ENCODE results near the gene MEN1. TPM values are rescaled to one million over a fixed set of nuclear protein-coding genes. Genes with fewer than 3 reads are reported as not detected.
A peak's percentile ranks its signal among the peaks of the same experiment; 100 is the strongest.

Gene MEN1
- total RNA-seq, 2 experiments from 2014 or later: 44.4 to 72.4 TPM

- no peaks in the 10 kb centered on the region for H3K9me2 ChIP-seq (ENCODE audit: insufficient read depth, low read length)
- peaks cover 43% of the 10 kb centered on the region for H3K36me3 ChIP-seq (ENCODE audit: insufficient read depth, low read length)
- ChIA-PET POLR2A (interaction anchor here (7.5 to 7.7 kb wide), 2 partner anchors 12 to 23 kb away, joined by 90 to 178 read pairs; partner anchors contain the start of gene EHD1), CTCF (ENCODE audit: unreplicated experiment) (interaction anchor here (1.0 to 4.1 kb wide), 3 partner anchors 7 to 260 kb away, joined by 3 to 24 read pairs (median 4); partner anchors contain the start of gene TM7SF2)
- no peak for TF ChIP-seq CTCF (conservative IDR thresholded peaks at IDR 0.05; ENCODE audit: low read length)
- peak; percentile 57 for DNase-seq (ENCODE audit: low spot score)
- no peaks in the 10 kb centered on the region for H4K20me1 ChIP-seq (ENCODE audit: insufficient read depth, low read length)
- intact Hi-C loops (cut with micrococcal nuclease; ENCODE audit: unreplicated experiment): loop anchor here (1.0 to 10.0 kb wide), 6 partner anchors 7 to 723 kb away; partner anchors contain the start of genes EHBP1L1, FAM89B, SYVN1 and ZNRD2
- no peak overlapping the region for H2AFZ ChIP-seq (ENCODE audit: low read length)
- BruUV-seq (replicated peaks): no TSS peak
- no peaks in the 10 kb centered on the region for H3K9me3 ChIP-seq (ENCODE audit: low read length)
- H3K4me3 ChIP-seq (ENCODE audit: low read depth, low read length, poor library complexity, severe bottlenecking): peak overlapping the region; percentile 44
- no peaks in the 10 kb centered on the region for H3K79me2 ChIP-seq (ENCODE audit: insufficient read depth, low read depth, low read length)
- peaks cover 93% of the 10 kb centered on the region for H3K4me1 ChIP-seq (ENCODE audit: insufficient read depth, low read length, poor library complexity, severe bottlenecking)
- H3K27ac ChIP-seq (ENCODE audit: low read depth, low read length, poor library complexity, severe bottlenecking): peak overlapping the region; percentile 92
- peak overlapping the region; percentile 72 for H3K4me2 ChIP-seq (ENCODE audit: low read length)
These were observed 41.5 kb upstream of the MEN1 start for GRCh38 chr11:64851831-64852351.

DNA sequence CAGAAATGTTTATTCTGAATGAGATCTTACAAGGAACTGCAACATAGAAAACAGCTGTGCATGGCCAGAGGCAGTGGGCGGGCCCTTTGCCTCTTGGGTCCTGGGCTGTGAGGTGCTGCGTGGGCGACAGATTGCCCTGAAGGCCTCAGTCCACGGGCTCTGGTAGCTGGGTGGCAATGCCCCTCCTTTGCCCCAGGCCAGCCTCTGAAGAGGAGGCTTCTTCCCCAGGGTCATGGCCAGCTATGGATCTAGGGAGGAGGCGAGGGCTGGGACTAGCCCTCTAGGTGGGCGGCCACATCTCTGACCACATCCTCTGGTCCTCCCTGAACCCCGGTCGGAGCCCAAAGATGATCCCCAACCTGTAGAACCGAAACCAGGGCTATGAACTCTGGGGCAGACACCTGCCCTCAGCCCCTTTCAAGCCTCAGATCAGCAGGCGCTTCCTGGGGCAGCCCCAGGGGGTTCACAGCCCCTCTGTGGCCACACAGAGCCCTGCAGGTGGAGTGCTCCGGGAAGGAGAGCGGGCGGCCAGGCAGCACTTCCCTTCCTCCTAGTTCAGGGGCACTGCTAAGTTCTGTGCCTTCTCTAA is 40.7 kb upstream of the MEN1 start:
- peak; percentile 94 for DNase-seq (ENCODE audit: low spot score)
- Histone ChIP-seq H3K4me2 (ENCODE audit: low read length) (peak overlapping the region; percentile 72), H3K27ac (ENCODE audit: low read depth, low read length, poor library complexity, severe bottlenecking) (peak overlapping the region; percentile 92), H3K4me1 (ENCODE audit: insufficient read depth, low read length, poor library complexity, severe bottlenecking) (peaks cover 87% of the 10 kb centered on the region), H3K9me3 (ENCODE audit: low read length) (no peaks in the 10 kb centered on the region), H4K20me1 (ENCODE audit: insufficient read depth, low read length) (no peaks in the 10 kb centered on the region), H3K9me2 (ENCODE audit: insufficient read depth, low read length) (no peaks in the 10 kb centered on the region), H3K4me3 (ENCODE audit: low read depth, low read length, poor library complexity, severe bottlenecking) (peak overlapping the region; percentile 44), H2AFZ (ENCODE audit: low read length) (no peak overlapping the region), H3K79me2 (ENCODE audit: insufficient read depth, low read depth, low read length) (no peaks in the 10 kb centered on the region), H3K36me3 (ENCODE audit: insufficient read depth, low read length) (peaks cover 35% of the 10 kb centered on the region)
- ChIA-PET POLR2A (interaction anchor here (1.3 to 7.7 kb wide), 4 partner anchors 13 to 147 kb away, joined by 3 to 178 read pairs (median 48); partner anchors contain the start of genes BATF2 and EHD1), CTCF (ENCODE audit: unreplicated experiment) (interaction anchor here (0.9 to 4.1 kb wide), 5 partner anchors 8 to 261 kb away, joined by 3 to 24 read pairs (median 4); partner anchors contain the start of gene TM7SF2)
- BruUV-seq (replicated peaks): no TSS peak
- TF ChIP-seq CTCF (conservative IDR thresholded peaks at IDR 0.05; ENCODE audit: low read length): peak; percentile 64
- no peak for TF ChIP-seq EZH2phosphoT487 (IDR thresholded peaks at IDR 0.05; ENCODE audit: borderline replicate concordance, low read depth, low read length)
- intact Hi-C loops (cut with micrococcal nuclease; ENCODE audit: unreplicated experiment): loop anchor here (1.0 to 10.0 kb wide), 6 partner anchors 8 to 724 kb away; partner anchors contain the start of genes EHBP1L1, FAM89B, SYVN1 and ZNRD2

Measured in OCI-LY7 (cell line).